ENCODE results near the gene SYTL5.

The SYTL5 gene

GRCh38 chrX:38151441-38151840, 145.1 kb downstream of the SYTL5 start:
- DNase-seq, result no peak

GRCh38 chrX:38154340-38154739, 148.0 kb downstream of the SYTL5 start:
- DNase-seq, result no peak

GRCh38 chrX:38154818-38155217, 148.5 kb downstream of the SYTL5 start:
- no peak for DNase-seq

- no peak for DNase-seq
These were observed 150.5 kb downstream of the SYTL5 start for GRCh38 chrX:38156838-38157237.

- no peak for DNase-seq
These were observed 156.8 kb downstream of the SYTL5 start for GRCh38 chrX:38163193-38163592.

DNA sequence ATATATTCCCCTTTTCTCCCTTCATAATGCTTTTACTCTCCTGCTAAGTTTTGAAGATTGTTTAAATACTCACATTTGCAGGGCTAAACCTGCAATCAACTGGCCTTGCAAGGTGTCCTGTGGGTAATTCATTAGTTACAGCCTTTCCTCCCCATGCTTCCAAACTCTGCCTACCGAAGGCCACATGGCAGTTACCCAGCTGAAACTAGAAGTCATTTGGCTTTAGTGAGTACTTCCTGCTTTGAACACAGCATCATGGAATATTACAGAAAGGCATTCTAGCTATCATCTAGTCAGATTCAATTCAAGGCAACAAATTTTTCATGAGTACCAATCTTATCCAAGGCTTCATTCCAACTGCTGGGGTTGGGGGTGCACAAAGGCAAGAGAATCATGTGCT, 158.7 kb downstream of the SYTL5 start:
- no peak for DNase-seq

GRCh38 chrX:38166478-38167083, 160.2 kb downstream of the SYTL5 start:
- DNase-seq, result no peak

DNA sequence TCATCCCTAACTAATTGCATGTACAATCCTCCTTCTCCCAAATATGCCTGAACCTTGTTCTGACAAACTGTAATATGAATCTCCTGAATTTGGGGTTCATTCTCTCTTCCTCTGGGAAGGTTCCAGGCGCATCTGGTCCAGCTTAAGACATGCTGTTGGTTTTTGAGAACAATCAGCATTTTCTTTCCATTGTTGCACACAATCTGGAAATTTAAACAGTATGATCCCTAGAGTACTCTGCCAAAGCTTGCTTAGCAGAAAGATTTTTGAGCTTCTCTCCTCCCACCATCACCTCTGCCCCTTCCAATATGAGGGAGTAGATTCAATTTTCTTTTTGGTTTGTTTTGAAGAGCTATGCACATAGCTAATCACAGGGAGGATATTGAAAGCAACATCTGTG, 164.2 kb downstream of the SYTL5 start:
- DNase-seq, result no peak

DNA sequence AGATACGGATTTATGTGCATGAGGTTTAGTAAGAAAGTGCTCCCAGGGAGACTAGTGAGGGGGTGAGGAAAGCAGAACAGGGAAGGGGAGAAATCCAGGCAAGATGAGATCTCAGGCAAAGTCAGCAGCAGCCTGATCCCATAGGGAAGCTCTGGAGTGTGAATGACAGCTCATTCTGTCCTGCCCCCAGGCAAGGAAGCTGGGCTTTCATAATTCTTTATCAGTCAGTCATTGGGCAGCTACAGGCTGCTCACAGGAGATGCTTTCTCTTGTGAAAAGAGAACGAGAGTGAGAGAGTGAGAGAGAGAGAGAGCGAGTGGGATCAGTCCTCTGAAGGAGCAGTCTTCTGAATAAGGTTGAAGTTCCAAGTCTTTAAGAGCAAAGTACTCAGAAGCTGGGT, 166.2 kb downstream of the SYTL5 start:
- no peak for DNase-seq

DNA sequence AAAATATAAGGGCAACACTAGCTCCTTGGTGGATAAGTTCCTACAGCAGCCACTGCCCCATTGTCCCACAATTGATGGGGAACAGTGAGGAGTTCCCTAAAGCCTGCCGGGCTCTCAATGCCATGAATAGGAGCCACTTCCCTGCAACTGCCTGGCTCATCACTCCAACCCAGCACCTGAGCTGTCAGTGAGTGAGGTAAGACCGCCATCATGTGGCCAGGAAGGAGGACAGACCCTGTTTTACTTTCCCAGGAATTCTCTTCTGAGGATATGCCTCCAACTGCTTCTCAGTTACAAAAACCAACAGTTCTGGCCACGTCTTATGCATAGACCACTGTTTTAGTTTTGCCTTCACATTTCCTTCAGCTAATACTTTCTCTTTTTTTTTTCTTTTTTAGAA, 168.8 kb downstream of the SYTL5 start:
- no peak for DNase-seq

- no peak for DNase-seq
These were observed 172.0 kb downstream of the SYTL5 start for GRCh38 chrX:38178396-38178795.

All from right hindlimb (tissue), 1 donor.